Lung (tissue), 12 donors: ENCODE measurements around the gene ASB6. TPM values are rescaled to one million over a fixed set of nuclear protein-coding genes. Genes with fewer than 3 reads are reported as not detected.

Source experiments
- ATAC-seq: fragments of 200-7000 bp; cut with Tn5 transposase; one replicate; pipeline ENCODE4 v1.9.1; 2020; ENCODE audit warnings: moderate number of reproducible peaks; ENCODE audit not compliant: insufficient read depth, low FRiP score
- DNase-seq, 3 donors: peaks; one replicate each; pipeline ENCODE4 v3.0.0-alpha.2; 2013 to 2017
- H3K27ac ChIP-seq, 2 donors: one replicate each; pipeline ENCODE4 v1.5.1; 2013; ENCODE audit warnings: mild to moderate bottlenecking in 2 of 2, moderate library complexity in 2 of 2, control low read depth in 1 of 2, inconsistent platforms in 1 of 2, low read depth in 1 of 2, low read length in 1 of 2
- H3K27me3 ChIP-seq, 3 donors: one replicate each; pipeline ENCODE4 v1.5.1; 2013; ENCODE audit warnings: low read length in 2 of 3; ENCODE audit not compliant: control insufficient read depth in 3 of 3, insufficient read depth in 3 of 3
- H3K36me3 ChIP-seq, 4 donors: one replicate each; pipeline ENCODE4 v1.5.1; 2013; ENCODE audit warnings: low read length in 4 of 4, mild to moderate bottlenecking in 1 of 4, moderate library complexity in 1 of 4; ENCODE audit not compliant: control insufficient read depth in 4 of 4, insufficient read depth in 4 of 4
- H3K4me1 ChIP-seq, 5 donors: one replicate each; pipeline ENCODE4 v1.5.1; 2013; ENCODE audit warnings: low read length in 5 of 5, mild to moderate bottlenecking in 2 of 5, moderate library complexity in 1 of 5; ENCODE audit not compliant: control insufficient read depth in 5 of 5, insufficient read depth in 5 of 5
- H3K4me3 ChIP-seq: one replicate; pipeline ENCODE4 v1.5.1; 2013; ENCODE audit warnings: mild to moderate bottlenecking, control low read depth, moderate library complexity
- H3K9ac ChIP-seq, 2 donors: one replicate each; pipeline ENCODE4 v1.5.1; 2013; ENCODE audit warnings: low read length in 2 of 2, control low read depth in 1 of 2; ENCODE audit not compliant: insufficient read depth in 1 of 2
- H3K9me3 ChIP-seq, 4 donors: one replicate each; pipeline ENCODE4 v1.5.1; 2013; ENCODE audit warnings: low read length in 3 of 4, mild to moderate bottlenecking in 1 of 4, moderate library complexity in 1 of 4; ENCODE audit not compliant: control insufficient read depth in 4 of 4, insufficient read depth in 3 of 4
- WGBS, 2 donors: extraction: QIAGEN DNeasy Blood & Tissue Kit; methylation state at CpG; one replicate each; pipeline ENCODE4 v1.1.7; 2013; 5-methylcytosine and 5-hydroxymethylcytosine counted together
- polyA plus RNA-seq, 2 donors: library from polyadenylated mRNA; stranded (reverse); fragments of 200-250 nt; gene quantifications; one replicate each; pipeline ENCODE4 v1.2.1, GENCODE V29; 2013
- total RNA-seq, 2 donors: library from RNA; depleted of rRNA in 1 of 2; stranded (reverse); fragments of >200 nt in 1 of 2; gene quantifications; one replicate each; pipeline ENCODE4 v1.2.1, GENCODE V29; 2014 to 2021
- TF ChIP-seq, protein P1 (sequence below): IDR thresholded peaks from 2 replicates; pipeline ENCODE4 v1.5.1; 2012; ENCODE audit warnings: mild to moderate bottlenecking; ENCODE audit errors: control extremely low read depth, extremely low read depth
- donor health status: control.
- donor health status: control.
- donor health status: Bipolar disorder and iron deficiency.
- donor health status: healthy.
- donor health status: DM: yes; HTN: yes; CAD: no.

ASB6 gene
- total and polyA plus RNA-seq, 4 donors = 11.8 to 19.5 (median 16.1) TPM

DNA sequence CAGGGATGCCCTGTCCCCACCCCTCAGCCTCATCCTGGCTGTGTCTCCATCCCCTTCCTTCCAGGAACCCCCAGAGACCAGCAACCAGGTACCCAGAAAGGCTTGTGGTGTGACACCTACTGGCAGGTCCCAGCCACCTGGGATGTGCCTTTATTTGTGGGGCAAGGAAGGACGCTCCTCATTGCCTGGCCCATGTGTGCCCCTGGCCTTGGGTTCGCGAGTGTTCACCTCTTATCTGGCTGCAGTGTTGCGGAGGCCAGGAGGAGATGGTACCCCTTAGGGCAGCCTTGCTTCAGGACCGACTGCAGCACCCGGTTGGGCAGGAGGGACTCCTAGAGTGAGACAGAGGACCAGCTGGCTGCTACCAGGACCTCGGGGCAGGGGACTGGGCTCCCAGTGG, 29.8 kb downstream of the ASB6 start:
- H3K9me3 ChIP-seq = no peaks in the 10 kb centered on the region
- no peak overlapping the region for H3K27ac ChIP-seq
- no peaks in the 10 kb centered on the region for H3K36me3 ChIP-seq
- H3K4me3 ChIP-seq = no peak overlapping the region
- TF ChIP-seq, protein P1, sequence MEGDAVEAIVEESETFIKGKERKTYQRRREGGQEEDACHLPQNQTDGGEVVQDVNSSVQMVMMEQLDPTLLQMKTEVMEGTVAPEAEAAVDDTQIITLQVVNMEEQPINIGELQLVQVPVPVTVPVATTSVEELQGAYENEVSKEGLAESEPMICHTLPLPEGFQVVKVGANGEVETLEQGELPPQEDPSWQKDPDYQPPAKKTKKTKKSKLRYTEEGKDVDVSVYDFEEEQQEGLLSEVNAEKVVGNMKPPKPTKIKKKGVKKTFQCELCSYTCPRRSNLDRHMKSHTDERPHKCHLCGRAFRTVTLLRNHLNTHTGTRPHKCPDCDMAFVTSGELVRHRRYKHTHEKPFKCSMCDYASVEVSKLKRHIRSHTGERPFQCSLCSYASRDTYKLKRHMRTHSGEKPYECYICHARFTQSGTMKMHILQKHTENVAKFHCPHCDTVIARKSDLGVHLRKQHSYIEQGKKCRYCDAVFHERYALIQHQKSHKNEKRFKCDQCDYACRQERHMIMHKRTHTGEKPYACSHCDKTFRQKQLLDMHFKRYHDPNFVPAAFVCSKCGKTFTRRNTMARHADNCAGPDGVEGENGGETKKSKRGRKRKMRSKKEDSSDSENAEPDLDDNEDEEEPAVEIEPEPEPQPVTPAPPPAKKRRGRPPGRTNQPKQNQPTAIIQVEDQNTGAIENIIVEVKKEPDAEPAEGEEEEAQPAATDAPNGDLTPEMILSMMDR = no peak
- no peak for DNase-seq
- 83 to 87% methylated on average over 7 of the region's 7 CpGs for WGBS, 2 donors
- no peak for ATAC-seq
- H3K9ac ChIP-seq = no peak overlapping the region
- peaks cover 0 to 22% (median 20%) of the 10 kb centered on the region in 5 donors for H3K4me1 ChIP-seq
- H3K27me3 ChIP-seq = no peaks in the 10 kb centered on the region

DNA sequence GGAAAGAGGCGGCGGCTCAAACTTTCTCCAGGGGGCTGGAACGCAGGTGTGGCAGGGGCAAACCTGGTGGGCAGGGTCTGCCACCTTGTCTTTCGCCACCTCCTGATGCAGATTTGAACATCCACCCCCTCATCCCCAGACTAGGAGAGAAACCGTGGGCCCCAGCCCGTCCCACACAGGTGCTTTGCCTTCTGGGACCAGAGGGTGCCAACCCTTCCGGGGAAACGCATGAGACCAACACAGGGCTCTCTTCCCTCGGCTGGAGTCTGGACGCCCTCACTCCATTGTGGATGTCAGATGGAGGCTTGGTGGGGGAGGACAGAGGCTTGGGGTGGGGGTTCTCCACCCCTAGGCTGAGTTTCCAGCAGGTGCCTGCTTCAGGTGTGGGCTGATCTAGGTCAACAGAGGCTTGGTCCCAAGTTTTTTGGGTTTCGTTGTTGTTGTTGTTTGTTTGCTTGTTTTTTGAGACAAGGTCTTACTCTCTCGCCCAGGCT, 30.6 kb downstream of the ASB6 start:
- no peak overlapping the region for H3K27ac ChIP-seq
- no peak for DNase-seq
- no peaks in the 10 kb centered on the region for H3K27me3 ChIP-seq
- ATAC-seq = no peak
- 30 to 46% methylated on average over 12 of the region's 12 CpGs for WGBS, 2 donors
- peak overlapping the region in 1 of 2 donors; percentile 23 for H3K9ac ChIP-seq
- no peaks in the 10 kb centered on the region for H3K36me3 ChIP-seq
- TF ChIP-seq, protein P1 = no peak
- H3K4me3 ChIP-seq = no peak overlapping the region
- no peaks in the 10 kb centered on the region for H3K9me3 ChIP-seq
- H3K4me1 ChIP-seq = peaks cover 0 to 27% (median 23%) of the 10 kb centered on the region in 5 donors

DNA sequence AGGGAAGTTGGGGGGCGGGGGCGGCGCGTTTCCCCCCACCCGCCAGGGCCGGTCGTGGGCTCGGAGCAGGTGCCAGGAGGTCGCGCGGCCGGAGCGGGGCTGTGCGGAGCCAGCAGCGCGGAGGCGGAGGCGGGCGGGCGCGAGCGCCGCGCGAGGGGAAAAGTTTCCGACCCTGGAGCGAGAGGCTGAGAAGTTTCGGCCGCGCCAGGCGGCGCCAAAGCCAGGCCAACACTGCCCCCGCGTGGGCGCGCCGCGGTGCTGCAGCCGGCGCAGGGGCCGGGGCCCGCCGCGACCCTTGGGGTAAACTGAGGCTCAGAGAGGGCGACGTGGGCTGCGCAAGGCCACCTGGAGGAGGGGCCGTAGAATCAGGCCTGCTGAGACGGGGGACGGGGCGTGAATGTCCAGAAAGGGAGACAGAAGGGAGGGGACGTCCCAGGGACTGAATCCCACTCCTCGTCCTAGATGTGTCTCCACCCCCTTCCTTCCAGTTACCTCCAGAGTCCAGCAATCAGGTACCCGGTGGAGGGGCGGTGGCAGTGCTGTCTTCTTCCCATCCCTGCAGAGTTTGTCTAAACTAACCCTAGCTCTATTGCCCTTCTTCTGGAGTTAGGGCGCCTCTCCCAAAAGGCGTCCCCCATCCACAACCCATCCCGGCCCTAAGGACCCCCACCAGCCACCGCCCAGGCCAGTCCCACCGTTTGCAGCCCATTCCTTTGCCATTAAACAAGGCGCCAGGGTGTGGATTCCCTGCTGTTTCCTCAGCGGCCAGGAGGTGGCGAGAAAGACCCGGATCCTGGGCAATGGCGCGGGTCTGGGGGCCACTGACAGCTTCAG, 31.3 kb downstream of the ASB6 start:
- DNase-seq = peak; percentile 83 to 86 (median 86)
- Histone ChIP-seq H3K36me3 (no peaks in the 10 kb centered on the region), H3K4me3 (peak overlapping the region; percentile 42), H3K27ac (peak overlapping the region; percentile 82 to 84), H3K4me1 (peaks cover 0 to 28% (median 23%) of the 10 kb centered on the region in 5 donors), H3K9me3 (no peaks in the 10 kb centered on the region), H3K9ac (peak overlapping the region in 1 of 2 donors; percentile 74), H3K27me3 (no peaks in the 10 kb centered on the region)
- WGBS, 2 donors = 1% methylated on average over 53 to 66 of the region's 66 CpGs
- peak; percentile 63 for ATAC-seq
- TF ChIP-seq, protein P1 = peak; percentile 97

DNA sequence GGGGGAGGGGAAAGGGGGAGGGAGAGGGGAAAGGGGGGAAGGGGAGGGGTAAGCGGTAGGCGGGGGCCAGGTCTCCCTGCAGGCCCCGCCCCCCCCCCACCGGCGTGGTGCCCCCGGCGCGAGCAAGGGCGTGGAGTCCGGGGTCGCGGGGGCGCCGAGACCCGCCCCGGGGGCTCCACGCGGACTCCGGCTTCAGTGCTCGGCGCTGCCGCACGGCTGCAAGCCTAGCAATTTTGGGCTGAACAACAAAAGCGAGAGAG, 31.8 kb downstream of the ASB6 start:
- H3K4me3 ChIP-seq = peak overlapping the region; percentile 42
- H3K4me1 ChIP-seq = peaks cover 0 to 28% (median 23%) of the 10 kb centered on the region in 5 donors
- TF ChIP-seq, protein P1 = no peak
- ATAC-seq = no peak
- H3K9me3 ChIP-seq = no peaks in the 10 kb centered on the region
- H3K27me3 ChIP-seq = no peaks in the 10 kb centered on the region
- no peaks in the 10 kb centered on the region for H3K36me3 ChIP-seq
- no peak for DNase-seq
- H3K27ac ChIP-seq = peak overlapping the region; percentile 82 to 84
- WGBS, 2 donors = 0 to 1% methylated on average over 1 to 24 of the region's 24 CpGs
- no peak overlapping the region for H3K9ac ChIP-seq
